KMS-11 (cell line): ENCODE measurements around the gene ATP1A4.

ENCODE experiments used
- H2AFZ ChIP-seq: fragments of 200-600 bp; sonication (generic); 2 replicates; pipeline ENCODE4 v1.6.1; 2016; ENCODE audit warnings: antibody characterized with exemption, mixed run types, low read depth
- H3K27ac ChIP-seq: fragments of 200-600 bp; sonication (generic); 2 replicates; pipeline ENCODE4 v1.6.1; 2016; ENCODE audit warnings: mild to moderate bottlenecking, mixed run types
- H3K27me3 ChIP-seq: fragments of 200-600 bp; sonication (generic); 2 replicates; pipeline ENCODE4 v1.6.1; 2017; ENCODE audit warnings: mild to moderate bottlenecking, low read depth, mixed run types, moderate library complexity; ENCODE audit not compliant: insufficient read depth
- H3K36me3 ChIP-seq: fragments of 200-600 bp; sonication (generic); 2 replicates; pipeline ENCODE4 v1.6.1; 2017; ENCODE audit warnings: mild to moderate bottlenecking, mixed run types; ENCODE audit not compliant: insufficient read depth
- H3K4me1 ChIP-seq: fragments of 200-600 bp; sonication (generic); 2 replicates; pipeline ENCODE4 v1.6.1; 2016; ENCODE audit warnings: mild to moderate bottlenecking, low read depth, mixed run types; ENCODE audit not compliant: poor library complexity, severe bottlenecking
- H3K4me2 ChIP-seq: fragments of 200-600 bp; sonication (generic); 2 replicates; pipeline ENCODE4 v1.7.0; 2016; ENCODE audit warnings: mild to moderate bottlenecking, mixed run types
- H3K4me3 ChIP-seq: fragments of 200-600 bp; sonication (generic); IDR thresholded peaks from 2 replicates; pipeline ENCODE4 v1.6.1; 2017; ENCODE audit warnings: low read depth, low read length, mixed read lengths; ENCODE audit not compliant: insufficient read depth
- H3K79me2 ChIP-seq: fragments of 200-600 bp; sonication (generic); 2 replicates; pipeline ENCODE4 v1.6.1; 2016; ENCODE audit warnings: low read depth, mixed run types; ENCODE audit not compliant: insufficient read depth
- H3K9ac ChIP-seq: fragments of 200-600 bp; sonication (generic); 2 replicates; pipeline ENCODE4 v1.6.1; 2016; ENCODE audit warnings: mild to moderate bottlenecking, mixed run types
- H4K20me1 ChIP-seq: fragments of 200-600 bp; sonication (generic); 2 replicates; pipeline ENCODE4 v1.6.1; 2016; ENCODE audit warnings: mild to moderate bottlenecking, mixed run types; ENCODE audit not compliant: insufficient read depth
- TF ChIP-seq, protein P1 (sequence below): fragments of 200-600 bp; sonication (generic); conservative IDR thresholded peaks from 2 replicates; pipeline ENCODE4 v1.6.1; 2017; ENCODE audit warnings: low read depth, mild to moderate bottlenecking, antibody characterized with exemption, low read length, moderate library complexity, mixed read lengths

ATP1A4 gene

DNA sequence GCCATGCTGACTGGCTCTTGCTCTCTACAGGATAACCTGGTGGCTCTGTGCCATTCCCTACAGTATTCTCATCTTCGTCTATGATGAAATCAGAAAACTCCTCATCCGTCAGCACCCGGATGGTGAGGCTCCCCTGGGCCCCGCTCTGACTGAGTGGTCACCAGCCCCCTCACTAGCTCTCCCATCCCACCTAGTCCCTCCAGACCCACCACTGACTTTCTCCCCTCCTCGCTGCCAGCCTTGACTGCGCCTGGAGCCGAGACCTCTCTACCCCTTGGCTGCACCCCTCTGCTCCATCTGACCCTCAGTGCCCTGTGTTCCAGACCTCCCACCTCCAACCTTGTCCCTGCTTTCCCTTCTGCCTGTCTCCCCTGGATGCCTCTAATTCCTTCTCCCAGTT is 34.8 kb downstream of the ATP1A4 start:
- no peak overlapping the region for H3K9ac ChIP-seq
- no peak overlapping the region for H3K4me2 ChIP-seq
- H3K4me1 ChIP-seq, result no peaks in the 10 kb centered on the region
- TF ChIP-seq, protein P1, sequence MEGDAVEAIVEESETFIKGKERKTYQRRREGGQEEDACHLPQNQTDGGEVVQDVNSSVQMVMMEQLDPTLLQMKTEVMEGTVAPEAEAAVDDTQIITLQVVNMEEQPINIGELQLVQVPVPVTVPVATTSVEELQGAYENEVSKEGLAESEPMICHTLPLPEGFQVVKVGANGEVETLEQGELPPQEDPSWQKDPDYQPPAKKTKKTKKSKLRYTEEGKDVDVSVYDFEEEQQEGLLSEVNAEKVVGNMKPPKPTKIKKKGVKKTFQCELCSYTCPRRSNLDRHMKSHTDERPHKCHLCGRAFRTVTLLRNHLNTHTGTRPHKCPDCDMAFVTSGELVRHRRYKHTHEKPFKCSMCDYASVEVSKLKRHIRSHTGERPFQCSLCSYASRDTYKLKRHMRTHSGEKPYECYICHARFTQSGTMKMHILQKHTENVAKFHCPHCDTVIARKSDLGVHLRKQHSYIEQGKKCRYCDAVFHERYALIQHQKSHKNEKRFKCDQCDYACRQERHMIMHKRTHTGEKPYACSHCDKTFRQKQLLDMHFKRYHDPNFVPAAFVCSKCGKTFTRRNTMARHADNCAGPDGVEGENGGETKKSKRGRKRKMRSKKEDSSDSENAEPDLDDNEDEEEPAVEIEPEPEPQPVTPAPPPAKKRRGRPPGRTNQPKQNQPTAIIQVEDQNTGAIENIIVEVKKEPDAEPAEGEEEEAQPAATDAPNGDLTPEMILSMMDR, result no peak
- H3K79me2 ChIP-seq, result no peaks in the 10 kb centered on the region
- H3K27ac ChIP-seq, result no peak overlapping the region
- no peaks in the 10 kb centered on the region for H3K27me3 ChIP-seq
- H3K36me3 ChIP-seq, result no peaks in the 10 kb centered on the region
- H3K4me3 ChIP-seq, result no peak overlapping the region
- H2AFZ ChIP-seq, result no peak overlapping the region; the same call in 1 of the 2 replicates
- H4K20me1 ChIP-seq, result no peaks in the 10 kb centered on the region

DNA sequence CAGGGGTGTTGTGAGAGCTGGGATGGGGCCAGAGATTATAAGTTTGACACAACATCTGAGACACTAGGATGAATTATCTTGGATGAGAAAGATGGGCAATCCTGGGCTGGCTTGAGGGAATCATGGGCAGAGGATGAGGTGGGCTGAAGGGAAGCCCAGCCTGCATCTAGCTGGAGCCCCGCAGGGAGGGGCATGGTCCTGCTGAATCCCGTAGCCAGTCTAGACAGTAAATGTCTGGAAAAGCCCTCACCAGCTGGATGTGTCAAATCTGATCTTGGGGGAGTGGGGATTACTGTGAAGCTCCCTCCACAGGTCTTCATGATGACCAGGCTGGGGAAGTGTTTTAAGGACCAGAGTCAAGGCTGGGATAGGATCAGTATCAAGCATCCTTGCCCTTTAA is 35.3 kb downstream of the ATP1A4 start:
- Histone ChIP-seq H3K79me2 (no peaks in the 10 kb centered on the region), H2AFZ (no peak overlapping the region; the same call in 1 of the 2 replicates), H3K27ac (no peak overlapping the region), H3K4me1 (no peaks in the 10 kb centered on the region), H3K4me2 (no peak overlapping the region), H3K9ac (no peak overlapping the region), H4K20me1 (no peaks in the 10 kb centered on the region), H3K4me3 (no peak overlapping the region), H3K27me3 (no peaks in the 10 kb centered on the region), H3K36me3 (no peaks in the 10 kb centered on the region)
- TF ChIP-seq, protein P1, result no peak

DNA sequence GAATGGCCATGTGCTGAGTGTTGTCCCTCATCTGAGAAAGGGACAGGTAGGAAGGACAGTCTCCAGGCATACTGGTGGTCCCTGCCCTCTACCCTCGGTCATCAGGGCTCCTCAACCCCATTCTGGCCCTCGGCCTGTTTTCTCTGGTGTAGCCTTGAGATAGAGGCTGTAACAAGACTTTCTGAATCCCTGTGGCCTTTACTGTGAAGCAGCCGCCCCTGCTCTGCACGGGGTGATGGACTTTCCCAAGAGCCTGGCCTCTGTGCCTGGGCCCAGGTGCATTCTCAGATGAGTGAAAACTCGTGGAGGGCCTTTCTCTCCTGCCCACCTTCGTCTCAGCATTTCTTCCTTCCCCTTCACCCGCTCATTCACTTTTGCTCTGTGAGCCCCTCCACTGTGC is 36.0 kb downstream of the ATP1A4 start:
- Histone ChIP-seq H3K27me3 (no peaks in the 10 kb centered on the region), H3K27ac (no peak overlapping the region), H3K79me2 (no peaks in the 10 kb centered on the region), H3K9ac (no peak overlapping the region), H3K4me3 (no peak overlapping the region), H4K20me1 (no peaks in the 10 kb centered on the region), H3K36me3 (no peaks in the 10 kb centered on the region), H2AFZ (peak overlapping the region; percentile 2; the same call in 1 of the 2 replicates), H3K4me2 (no peak overlapping the region), H3K4me1 (no peaks in the 10 kb centered on the region)
- TF ChIP-seq, protein P1, result no peak

DNA sequence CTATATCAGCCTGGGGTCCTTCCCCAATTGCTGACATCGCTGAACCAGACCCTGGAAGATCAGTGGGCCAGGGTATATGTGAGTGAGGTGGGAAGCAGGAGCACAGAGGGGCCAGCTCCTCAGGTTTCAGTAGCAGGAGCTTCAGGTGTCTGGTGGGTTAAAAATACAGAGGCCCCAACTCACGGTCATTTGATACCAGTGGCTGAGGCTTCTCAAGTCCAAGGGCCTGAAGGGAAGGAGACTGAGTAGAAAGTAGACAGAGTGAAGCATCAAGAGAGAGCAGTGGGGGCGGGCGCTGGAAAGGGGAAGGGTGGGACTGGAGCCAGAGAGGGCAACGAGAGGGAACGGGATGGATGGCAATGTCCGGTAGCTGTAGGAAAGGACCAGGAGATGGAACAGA is 36.9 kb downstream of the ATP1A4 start:
- H3K27me3 ChIP-seq, result no peaks in the 10 kb centered on the region
- peaks cover 8% of the 10 kb centered on the region for H3K4me1 ChIP-seq
- no peak overlapping the region for H3K9ac ChIP-seq
- no peak overlapping the region for H3K27ac ChIP-seq
- H3K4me3 ChIP-seq, result no peak overlapping the region
- no peaks in the 10 kb centered on the region for H3K79me2 ChIP-seq
- TF ChIP-seq, protein P1, result no peak
- no peak overlapping the region for H3K4me2 ChIP-seq
- H3K36me3 ChIP-seq, result no peaks in the 10 kb centered on the region
- H2AFZ ChIP-seq, result no peak overlapping the region
- H4K20me1 ChIP-seq, result no peaks in the 10 kb centered on the region
